Measurements from ENCODE around the gene MMEL1.
"Not testable (repeated sequence)": the region's sequence is repeated elsewhere in the genome, so short reads cannot be mapped to it uniquely, and the experiment has no call there.

MMEL1 gene

GRCh38 chr1:2631136-2632050, 1.4 kb downstream of the MMEL1 start:
- no peak overlapping the region for H3K27ac ChIP-seq
- TF ChIP-seq CTCF (IDR thresholded peaks at IDR 0.05) (no peak), ZFX (IDR thresholded peaks at IDR 0.05; ENCODE audit: borderline replicate concordance) (no peak)

- H3K27ac ChIP-seq, result no peak overlapping the region
- TF ChIP-seq CTCF (IDR thresholded peaks at IDR 0.05), result no peak
- no peak for TF ChIP-seq ZFX (IDR thresholded peaks at IDR 0.05; ENCODE audit: borderline replicate concordance)
These were observed 2.2 kb downstream of the MMEL1 start for GRCh38 chr1:2630498-2631135.

- H3K27ac ChIP-seq, result no peak overlapping the region
- TF ChIP-seq CTCF (IDR thresholded peaks at IDR 0.05) (no peak), ZFX (IDR thresholded peaks at IDR 0.05; ENCODE audit: borderline replicate concordance) (no peak)
These were observed 3.0 kb downstream of the MMEL1 start for GRCh38 chr1:2629627-2630497.

- TF ChIP-seq ZFX (IDR thresholded peaks at IDR 0.05; ENCODE audit: borderline replicate concordance) (no peak), CTCF (IDR thresholded peaks at IDR 0.05) (no peak)
- no peak overlapping the region for H3K27ac ChIP-seq
These were observed 3.7 kb downstream of the MMEL1 start for GRCh38 chr1:2628933-2629626.

GRCh38 chr1:2628191-2628932, 4.5 kb downstream of the MMEL1 start:
- TF ChIP-seq CTCF (IDR thresholded peaks at IDR 0.05), result no peak
- TF ChIP-seq ZFX (IDR thresholded peaks at IDR 0.05; ENCODE audit: borderline replicate concordance), result no peak

GRCh38 chr1:2627746-2628145, 5.1 kb downstream of the MMEL1 start:
- TF ChIP-seq CTCF (IDR thresholded peaks at IDR 0.05) (no peak), ZFX (IDR thresholded peaks at IDR 0.05; ENCODE audit: borderline replicate concordance) (no peak)
- no peak overlapping the region for H3K27ac ChIP-seq

More at GRCh38 chr1:2628191-2628932, 4.5 kb downstream of the MMEL1 start:
- no peak overlapping the region for H3K27ac ChIP-seq

GRCh38 chr1:2625748-2626147, 7.1 kb downstream of the MMEL1 start:
- H3K27ac ChIP-seq, result not testable (repeated sequence)
